Neuron (in vitro differentiated cells): ENCODE results near the gene CFAP46.
"Not testable (repeated sequence)": the region's sequence is repeated elsewhere in the genome, so short reads cannot be mapped to it uniquely, and the experiment has no call there.

ENCODE experiments used
- H2AFZ ChIP-seq: one replicate; pipeline ENCODE4 v1.6.1; 2013; ENCODE audit warnings: low read depth, mild to moderate bottlenecking, inconsistent platforms, low read length, moderate library complexity
- H3K27me3 ChIP-seq: one replicate; pipeline ENCODE4 v1.6.1; 2013; ENCODE audit warnings: low read length; ENCODE audit not compliant: insufficient read depth
- H3K36me3 ChIP-seq: one replicate; pipeline ENCODE4 v1.6.1; 2013; ENCODE audit warnings: low read length; ENCODE audit not compliant: insufficient read depth
- H3K4me1 ChIP-seq: one replicate; pipeline ENCODE4 v1.6.1; 2013; ENCODE audit warnings: low read length; ENCODE audit not compliant: insufficient read depth
- H3K4me3 ChIP-seq: 2 replicates; pipeline ENCODE4 v1.5.1; 2013; ENCODE audit warnings: mild to moderate bottlenecking, low read length, moderate library complexity
- H3K9me3 ChIP-seq: one replicate; pipeline ENCODE4 v1.6.1; 2013; ENCODE audit warnings: low read length

The CFAP46 gene

GRCh38 chr10:132901351-132901750, 41.0 kb downstream of the CFAP46 start:
- Histone ChIP-seq H3K36me3 (no peaks in the 10 kb centered on the region), H2AFZ (no peak overlapping the region), H3K4me3 (no peak overlapping the region), H3K4me1 (no peaks in the 10 kb centered on the region), H3K9me3 (peaks cover 3% of the 10 kb centered on the region), H3K27me3 (peaks cover 12% of the 10 kb centered on the region)

GRCh38 chr10:132900211-132900756, 42.1 kb downstream of the CFAP46 start:
- Histone ChIP-seq H3K4me1 (no peaks in the 10 kb centered on the region), H3K4me3 (no peak overlapping the region), H3K27me3 (peaks cover 12% of the 10 kb centered on the region), H3K9me3 (peaks cover 3% of the 10 kb centered on the region), H2AFZ (no peak overlapping the region), H3K36me3 (no peaks in the 10 kb centered on the region)

- H2AFZ ChIP-seq = no peak overlapping the region
- H3K4me1 ChIP-seq = no peaks in the 10 kb centered on the region
- peaks cover 12% of the 10 kb centered on the region for H3K27me3 ChIP-seq
- no peak overlapping the region for H3K4me3 ChIP-seq
- no peaks in the 10 kb centered on the region for H3K36me3 ChIP-seq
- H3K9me3 ChIP-seq = peaks cover 3% of the 10 kb centered on the region
These were observed 42.7 kb downstream of the CFAP46 start for GRCh38 chr10:132899751-132900065.

- Histone ChIP-seq H3K4me3 (no peak overlapping the region), H3K27me3 (peaks cover 12% of the 10 kb centered on the region), H3K4me1 (no peaks in the 10 kb centered on the region), H3K36me3 (no peaks in the 10 kb centered on the region), H3K9me3 (peaks cover 3% of the 10 kb centered on the region), H2AFZ (no peak overlapping the region)
These were observed 43.2 kb downstream of the CFAP46 start for GRCh38 chr10:132899054-132899750.

GRCh38 chr10:132898391-132899053, 43.8 kb downstream of the CFAP46 start:
- H3K36me3 ChIP-seq = no peaks in the 10 kb centered on the region
- no peak overlapping the region for H2AFZ ChIP-seq
- peaks cover 3% of the 10 kb centered on the region for H3K9me3 ChIP-seq
- peaks cover 12% of the 10 kb centered on the region for H3K27me3 ChIP-seq
- H3K4me1 ChIP-seq = no peaks in the 10 kb centered on the region
- no peak overlapping the region for H3K4me3 ChIP-seq

- Histone ChIP-seq H3K36me3 (no peaks in the 10 kb centered on the region), H3K9me3 (peaks cover 3% of the 10 kb centered on the region), H3K4me1 (no peaks in the 10 kb centered on the region), H2AFZ (no peak overlapping the region), H3K4me3 (no peak overlapping the region), H3K27me3 (peaks cover 12% of the 10 kb centered on the region)
These were observed 44.6 kb downstream of the CFAP46 start for GRCh38 chr10:132897516-132898381.

GRCh38 chr10:132893786-132894185, 48.6 kb downstream of the CFAP46 start:
- H3K4me1 ChIP-seq = not testable (repeated sequence)

GRCh38 chr10:132893090-132893489, 49.3 kb downstream of the CFAP46 start:
- H3K9me3 ChIP-seq = no peaks in the 10 kb centered on the region
- no peak overlapping the region for H3K4me3 ChIP-seq
- H3K4me1 ChIP-seq = no peaks in the 10 kb centered on the region
- H2AFZ ChIP-seq = no peak overlapping the region
- peaks cover 13% of the 10 kb centered on the region for H3K27me3 ChIP-seq
- no peaks in the 10 kb centered on the region for H3K36me3 ChIP-seq

More at GRCh38 chr10:132893786-132894185, 48.6 kb downstream of the CFAP46 start:
- not testable (repeated sequence) for H3K36me3 ChIP-seq, H3K9me3 ChIP-seq, H2AFZ ChIP-seq, H3K4me3 ChIP-seq
- peaks cover 15% of the 10 kb centered on the region for H3K27me3 ChIP-seq

GRCh38 chr10:132892004-132892403, 50.4 kb downstream of the CFAP46 start:
- Histone ChIP-seq H3K36me3 (no peaks in the 10 kb centered on the region), H3K27me3 (peaks cover 7% of the 10 kb centered on the region), H3K4me1 (no peaks in the 10 kb centered on the region), H2AFZ (no peak overlapping the region), H3K9me3 (no peaks in the 10 kb centered on the region), H3K4me3 (no peak overlapping the region)

- Histone ChIP-seq H3K4me1 (no peaks in the 10 kb centered on the region), H3K9me3 (no peaks in the 10 kb centered on the region), H2AFZ (no peak overlapping the region), H3K36me3 (no peaks in the 10 kb centered on the region), H3K4me3 (no peak overlapping the region), H3K27me3 (peaks cover 7% of the 10 kb centered on the region)
These were observed 51.0 kb downstream of the CFAP46 start for GRCh38 chr10:132891368-132891767.

GRCh38 chr10:132890301-132890700, 52.1 kb downstream of the CFAP46 start:
- no peaks in the 10 kb centered on the region for H3K9me3 ChIP-seq
- no peak overlapping the region for H3K4me3 ChIP-seq
- H3K27me3 ChIP-seq = peaks cover 7% of the 10 kb centered on the region
- no peaks in the 10 kb centered on the region for H3K36me3 ChIP-seq
- no peak overlapping the region for H2AFZ ChIP-seq
- H3K4me1 ChIP-seq = no peaks in the 10 kb centered on the region

GRCh38 chr10:132889556-132889955, 52.8 kb downstream of the CFAP46 start:
- peaks cover 7% of the 10 kb centered on the region for H3K27me3 ChIP-seq
- no peak overlapping the region for H2AFZ ChIP-seq

More at GRCh38 chr10:132889556-132889955, 52.8 kb downstream of the CFAP46 start:
- Histone ChIP-seq H3K4me1 (no peaks in the 10 kb centered on the region), H3K9me3 (no peaks in the 10 kb centered on the region), H3K4me3 (no peak overlapping the region), H3K36me3 (no peaks in the 10 kb centered on the region)
